Gastroesophageal sphincter (tissue), 4 donors: ENCODE data around the gene EEF1AKMT3. TPM values are rescaled to one million over a fixed set of nuclear protein-coding genes. Genes with fewer than 3 reads are reported as not detected.
A peak's percentile ranks its signal among the peaks of the same experiment; 100 is the strongest.
"Not testable (repeated sequence)": the region's sequence is repeated elsewhere in the genome, so short reads cannot be mapped to it uniquely, and the experiment has no call there.

ENCODE experiments used
- ATAC-seq: fragments of 150-250 bp; one replicate; pipeline ENCODE4 v1.9.1; 2016; ENCODE audit warnings: mild to moderate bottlenecking, moderate library complexity
- H3K27ac ChIP-seq, 4 donors: fragments of 200-600 bp; sonication (generic) in 3 of 4; 1 replicate in 3 of 4; 2 replicates in 1 of 4; pipeline ENCODE4 v1.5.1; 2016 to 2019
- H3K27me3 ChIP-seq: fragments of 200-600 bp; sonication (generic); one replicate; pipeline ENCODE4 v1.5.1; 2019
- H3K36me3 ChIP-seq, 2 donors: fragments of 200-600 bp; sonication (generic); one replicate each; pipeline ENCODE4 v1.5.1; 2019; ENCODE audit warnings: control low read depth in 1 of 2
- H3K4me1 ChIP-seq, 3 donors: fragments of 200-600 bp; sonication (generic); 1 replicate in 2 of 3; 2 replicates in 1 of 3; pipeline ENCODE4 v1.5.1; 2016 to 2019; ENCODE audit warnings: control low read depth in 2 of 3
- H3K4me3 ChIP-seq, 2 donors: fragments of 200-600 bp; sonication (generic); one replicate each; pipeline ENCODE4 v1.5.1; 2019; ENCODE audit warnings: mild to moderate bottlenecking in 1 of 2, moderate library complexity in 1 of 2
- H3K9me3 ChIP-seq, 3 donors: fragments of 200-600 bp; sonication (generic); one replicate each; pipeline ENCODE4 v1.5.1; 2017 to 2019; ENCODE audit warnings: control low read depth in 2 of 3
- CTCF ChIP-seq, 4 experiments: fragments of 200-600 bp in 2 of 4; fragments of 450-650 bp in 2 of 4; sonication (generic) in 1 of 4; IDR thresholded peaks; one replicate each; pipeline ENCODE4 v1.5.1; 2017 to 2019; ENCODE audit warnings: antibody characterized with exemption in 4 of 4, mild to moderate bottlenecking in 2 of 4, moderate library complexity in 2 of 4
- EP300 ChIP-seq: sonication (generic); formaldehyde crosslinking; IDR thresholded peaks from one replicate; pipeline ENCODE4 v1.6.1; 2017; ENCODE audit warnings: antibody characterized with exemption, mild to moderate bottlenecking
- POLR2A ChIP-seq, 2 donors: fragments of 450-650 bp; IDR thresholded peaks; one replicate each; pipeline ENCODE4 v1.6.1; 2017; ENCODE audit warnings: antibody characterized with exemption in 2 of 2, mild to moderate bottlenecking in 2 of 2, moderate library complexity in 1 of 2
- POLR2AphosphoS5 ChIP-seq: sonication (generic); formaldehyde crosslinking; IDR thresholded peaks from one replicate; pipeline ENCODE4 v1.6.1; 2017; ENCODE audit warnings: antibody characterized with exemption
- WGBS, 2 donors: methylation state at CpG; one replicate each; pipeline ENCODE4 v1.1.5; 2018; ENCODE audit warnings: low coverage in 1 of 2; 5-methylcytosine and 5-hydroxymethylcytosine counted together
- total RNA-seq, 4 donors: library from RNA; depleted of rRNA; stranded (reverse); fragments of >200 nt; gene quantifications; one replicate each; pipeline ENCODE4 v1.1.0, GENCODE V29; 2016

Gene EEF1AKMT3
- total RNA-seq, 4 donors from 2014 or later = 10.8 to 19.5 (median 11.7) TPM

- ATAC-seq = no peak
These were observed 2.8 kb upstream of the EEF1AKMT3 start for GRCh38 chr12:57769594-57769993.

GRCh38 chr12:57770734-57771133 lies 1.7 kb upstream of the EEF1AKMT3 start:
- no peak for ATAC-seq
- TF ChIP-seq POLR2A (IDR thresholded peaks at IDR 0.05) = no peak
- Histone ChIP-seq H3K4me1 (peaks cover 0 to 43% (median 22%) of the 10 kb centered on the region in 3 donors), H3K36me3 (peaks cover 0 to 38% of the 10 kb centered on the region in 2 donors), H3K9me3 (no peaks in the 10 kb centered on the region), H3K4me3 (no peak overlapping the region), H3K27me3 (peaks cover 14% of the 10 kb centered on the region), H3K27ac (peak overlapping the region in 2 of 4 donors; percentile 95 to 97)
- WGBS, 2 donors = 88 to 90% methylated on average over 3 of the region's 4 CpGs

More at GRCh38 chr12:57769594-57769993, 2.8 kb upstream of the EEF1AKMT3 start:
- WGBS, 2 donors = 89% methylated on average over 8 to 9 of the region's 11 CpGs
- Histone ChIP-seq H3K27ac (no peak overlapping the region), H3K4me3 (no peak overlapping the region), H3K9me3 (no peaks in the 10 kb centered on the region), H3K36me3 (peaks cover 0 to 28% of the 10 kb centered on the region in 2 donors), H3K4me1 (peaks cover 0 to 55% (median 33%) of the 10 kb centered on the region in 3 donors), H3K27me3 (peaks cover 26% of the 10 kb centered on the region)
- TF ChIP-seq EP300 (no peak), CTCF (IDR thresholded peaks at IDR 0.05) (no peak), POLR2A (IDR thresholded peaks at IDR 0.05) (no peak), POLR2AphosphoS5 (no peak)

GRCh38 chr12:57771236-57771872 lies 1.1 kb upstream of the EEF1AKMT3 start:
- WGBS, 2 donors = 3 to 6% methylated on average over 16 of the region's 16 CpGs
- H3K9me3 ChIP-seq = no peaks in the 10 kb centered on the region
- TF ChIP-seq EP300 (no peak), POLR2AphosphoS5 (no peak), CTCF (IDR thresholded peaks at IDR 0.05) (no peak), POLR2A (IDR thresholded peaks at IDR 0.05) (no peak)

GRCh38 chr12:57771873-57772428 lies 463 bp upstream of the EEF1AKMT3 start, which contains the start of gene METTL1:
Gene METTL1, minus strand, starts transcription at chr12:57772105. Its CDS starts 22 bp downstream, at chr12:57772083.
- peaks cover 0 to 46% of the 10 kb centered on the region in 2 donors for H3K36me3 ChIP-seq
- H3K4me1 ChIP-seq = peaks cover 0 to 31% (median 10%) of the 10 kb centered on the region in 3 donors
- H3K9me3 ChIP-seq = no peaks in the 10 kb centered on the region
- WGBS, 2 donors = 0% methylated on average over 3 to 6 of the region's 28 CpGs
- peak within 1 kb of the TSS; percentile 75 to 88 for H3K4me3 ChIP-seq
- ATAC-seq = peak; percentile 95
- TF ChIP-seq EP300 (no peak), POLR2AphosphoS5 (peak; percentile 77), POLR2A (IDR thresholded peaks at IDR 0.05) (peak in 1 of 2 donors; percentile 48)
- H3K27ac ChIP-seq = peak within 1 kb of the TSS; percentile 66 to 97 (median 96)
- peaks cover 2% of the 10 kb centered on the region for H3K27me3 ChIP-seq

More at GRCh38 chr12:57771236-57771872, 1.1 kb upstream of the EEF1AKMT3 start:
- peak overlapping the region; percentile 66 to 97 (median 96) for H3K27ac ChIP-seq
- peaks cover 8% of the 10 kb centered on the region for H3K27me3 ChIP-seq
- peak; percentile 84 for ATAC-seq
- peak overlapping the region; percentile 75 to 88 for H3K4me3 ChIP-seq
- H3K4me1 ChIP-seq = peaks cover 0 to 37% (median 16%) of the 10 kb centered on the region in 3 donors
- H3K36me3 ChIP-seq = peaks cover 0 to 44% of the 10 kb centered on the region in 2 donors

- Histone ChIP-seq H3K36me3 (peaks cover 0 to 41% of the 10 kb centered on the region in 2 donors), H3K4me1 (peaks cover 0 to 27% (median 8%) of the 10 kb centered on the region in 3 donors)
- not testable (repeated sequence) for H3K4me3 ChIP-seq, H3K27me3 ChIP-seq, ATAC-seq, H3K9me3 ChIP-seq, H3K27ac ChIP-seq
- 79 to 88% methylated on average over 1 to 6 of the region's 11 CpGs for WGBS, 2 donors
These were observed 2.2 kb downstream of the EEF1AKMT3 start for GRCh38 chr12:57774634-57775033.

- TF ChIP-seq POLR2AphosphoS5 = no peak
- TF ChIP-seq CTCF (IDR thresholded peaks at IDR 0.05) = no peak
- no peak for TF ChIP-seq EP300
- TF ChIP-seq POLR2A (IDR thresholded peaks at IDR 0.05) = no peak
- Histone ChIP-seq H3K4me3 (no peak overlapping the region), H3K36me3 (peaks cover 0 to 43% of the 10 kb centered on the region in 2 donors), H3K4me1 (peaks cover 0 to 27% (median 8%) of the 10 kb centered on the region in 3 donors), H3K9me3 (no peaks in the 10 kb centered on the region), H3K27ac (no peak overlapping the region), H3K27me3 (no peaks in the 10 kb centered on the region)
- no peak for ATAC-seq
- WGBS, 2 donors = 61 to 78% methylated on average over 1 to 2 of the region's 3 CpGs
These were observed 2.6 kb downstream of the EEF1AKMT3 start for GRCh38 chr12:57775044-57775443.
